CD14-positive monocyte (primary cell): ENCODE results near the gene SLC38A3. TPM values are rescaled to one million over a fixed set of nuclear protein-coding genes. Genes with fewer than 3 reads are reported as not detected.

Experiments used
- DNase-seq, 3 donors: peaks; one replicate each; pipeline ENCODE4 v3.0.0-alpha.2; 2011 to 2022
- H2AFZ ChIP-seq: 2 replicates; pipeline ENCODE4 v1.6.0; 2012; ENCODE audit warnings: mild to moderate bottlenecking, low read depth, low read length, inconsistent platforms; ENCODE audit not compliant: insufficient read depth, poor library complexity, severe bottlenecking
- H3K27ac ChIP-seq, 2 donors: 1 replicate in 1 of 2; 2 replicates in 1 of 2; pipeline ENCODE4 v1.5.1; 2012 to 2013; ENCODE audit warnings: low read length in 2 of 2, control low read depth in 1 of 2, inconsistent platforms in 1 of 2, low read depth in 1 of 2, mild to moderate bottlenecking in 1 of 2
- H3K27me3 ChIP-seq, 2 donors: one replicate each; pipeline versions ENCODE4 v1.6.0 to v1.6.1; 2011 to 2013; ENCODE audit warnings: low read length in 2 of 2; ENCODE audit not compliant: control insufficient read depth in 2 of 2, insufficient read depth in 2 of 2
- H3K36me3 ChIP-seq, 2 donors: replicated peaks in 1 of 2; 1 replicate in 1 of 2; 2 replicates in 1 of 2; pipeline versions ENCODE4 v1.5.1 to v1.6.1; 2012 to 2013; ENCODE audit warnings: low read length in 2 of 2, control low read depth in 1 of 2, inconsistent platforms in 1 of 2, mild to moderate bottlenecking in 1 of 2; ENCODE audit not compliant: insufficient read depth in 2 of 2, control insufficient read depth in 1 of 2
- H3K4me1 ChIP-seq, 2 donors: 1 replicate in 1 of 2; 2 replicates in 1 of 2; pipeline versions ENCODE4 v1.5.1 to v1.6.1; 2012 to 2013; ENCODE audit warnings: low read length in 2 of 2, control low read depth in 1 of 2, inconsistent platforms in 1 of 2, mild to moderate bottlenecking in 1 of 2, moderate library complexity in 1 of 2; ENCODE audit not compliant: insufficient read depth in 2 of 2, control insufficient read depth in 1 of 2
- H3K4me2 ChIP-seq: replicated peaks from 2 replicates; pipeline ENCODE3; 2012; ENCODE audit warnings: low read length, moderate library complexity, mild to moderate bottlenecking; ENCODE audit not compliant: poor library complexity, severe bottlenecking; ENCODE audit errors: extremely low read depth
- H3K4me3 ChIP-seq, 3 experiments: fragments of 200-600 bp in 1 of 3; sonication (generic) in 1 of 3; replicated peaks in 1 of 3; 1 replicate in 2 of 3; 2 replicates in 1 of 3; pipeline ENCODE4 v1.5.1; 2011 to 2013; ENCODE audit warnings: low read length in 3 of 3, mild to moderate bottlenecking in 3 of 3, control low read depth in 2 of 3, low read depth in 2 of 3, inconsistent platforms in 1 of 3, moderate library complexity in 1 of 3
- H3K79me2 ChIP-seq: 2 replicates; pipeline ENCODE4 v1.6.0; 2012; ENCODE audit warnings: mild to moderate bottlenecking, control low read depth, inconsistent platforms, low read length, moderate library complexity; ENCODE audit not compliant: insufficient read depth
- H3K9ac ChIP-seq: 2 replicates; pipeline ENCODE4 v1.6.0; 2017; ENCODE audit warnings: low read length, mild to moderate bottlenecking; ENCODE audit not compliant: insufficient read depth, poor library complexity, severe bottlenecking
- H3K9me3 ChIP-seq, 2 donors: replicated peaks in 1 of 2; 1 replicate in 1 of 2; 2 replicates in 1 of 2; pipeline versions ENCODE4 v1.5.1 to v1.6.1; 2012 to 2013; ENCODE audit warnings: low read length in 2 of 2, control low read depth in 1 of 2; ENCODE audit not compliant: control insufficient read depth in 1 of 2, insufficient read depth in 1 of 2
- H4K20me1 ChIP-seq: 2 replicates; pipeline ENCODE4 v1.6.0; 2012; ENCODE audit warnings: mild to moderate bottlenecking, low read length, control low read depth, moderate library complexity; ENCODE audit not compliant: insufficient read depth
- H3K27ac Mint-ChIP-seq, 7 donors: one replicate each; pipeline ENCODE4 v1.8.0; 2020; ENCODE audit warnings: mild to moderate bottlenecking in 7 of 7, mixed read lengths in 7 of 7, moderate library complexity in 6 of 7, inconsistent platforms in 2 of 7
- H3K27me3 Mint-ChIP-seq, 3 donors: one replicate each; pipeline ENCODE4 v1.8.0; 2021 to 2022; ENCODE audit warnings: low read depth in 3 of 3, mild to moderate bottlenecking in 3 of 3, mixed read lengths in 3 of 3, moderate library complexity in 3 of 3, inconsistent platforms in 1 of 3
- H3K36me3 Mint-ChIP-seq, 2 donors: one replicate each; pipeline ENCODE4 v1.8.0; 2020; ENCODE audit warnings: mixed read lengths in 2 of 2, inconsistent platforms in 1 of 2, mild to moderate bottlenecking in 1 of 2
- H3K4me1 Mint-ChIP-seq: one replicate; pipeline ENCODE4 v1.8.0; 2020; ENCODE audit warnings: mild to moderate bottlenecking, mixed read lengths
- H3K4me3 Mint-ChIP-seq, 2 donors: one replicate each; pipeline ENCODE4 v1.8.0; 2020; ENCODE audit warnings: mild to moderate bottlenecking in 2 of 2, mixed read lengths in 2 of 2, moderate library complexity in 1 of 2
- H3K9me3 Mint-ChIP-seq, 7 donors: one replicate each; pipeline ENCODE4 v1.8.0; 2020 to 2022; ENCODE audit warnings: mixed read lengths in 7 of 7, mild to moderate bottlenecking in 6 of 7, moderate library complexity in 6 of 7, inconsistent platforms in 2 of 7
- WGBS: methylation state at CpG from one replicate; pipeline ENCODE4 v1.1.5; 2013; ENCODE audit warnings: missing lambda C conversion rate; ENCODE audit not compliant: insufficient coverage; 5-methylcytosine and 5-hydroxymethylcytosine counted together
- intact Hi-C, 2 donors: fragments of 100-400 bp; cut with micrococcal nuclease; formaldehyde crosslinking; loops; one replicate each; pipeline versions ENCODE4 v1.15.0 to v1.15.1; 2023
- polyA plus RNA-seq, 3 donors: library from polyadenylated mRNA; depleted of rRNA in 1 of 3; unstranded in 2 of 3; stranded (reverse) in 1 of 3; fragments of 300-500 nt in 2 of 3; fragments of >200 nt in 1 of 3; fragmentation: Illumina TruSeq in 2 of 3; gene quantifications; 1 replicate in 2 of 3; 2 replicates in 1 of 3; pipeline ENCODE4 v1.2.3, GENCODE V29; 2012 to 2021
- TF ChIP-seq, protein P1 (sequence below): fragments of 200-600 bp; IDR thresholded peaks from one replicate; pipeline ENCODE4 v1.8.0; 2022; ENCODE audit warnings: antibody characterized with exemption, mild to moderate bottlenecking

SLC38A3 gene
- polyA plus RNA-seq, 3 donors: not detected

- H3K27ac Mint-ChIP-seq: no peak overlapping the region
Observed at GRCh38 chr3:50222169-50222528, 17.1 kb downstream of the SLC38A3 start.

GRCh38 chr3:50224639-50225038, 19.6 kb downstream of the SLC38A3 start:
- Histone ChIP-seq H3K27me3 (peaks cover 0 to 8% of the 10 kb centered on the region in 2 donors), H3K4me1 (peaks cover 36 to 37% of the 10 kb centered on the region in 2 donors), H3K79me2 (peaks cover 22% of the 10 kb centered on the region), H3K27ac (no peak overlapping the region), H3K9me3 (no peaks in the 10 kb centered on the region), H3K4me2 (no peak overlapping the region), H3K9ac (no peak overlapping the region), H3K4me3 (no peak overlapping the region), H4K20me1 (no peaks in the 10 kb centered on the region), H3K36me3 (no peaks in the 10 kb centered on the region), H2AFZ (no peak overlapping the region)
- TF ChIP-seq, protein P1, sequence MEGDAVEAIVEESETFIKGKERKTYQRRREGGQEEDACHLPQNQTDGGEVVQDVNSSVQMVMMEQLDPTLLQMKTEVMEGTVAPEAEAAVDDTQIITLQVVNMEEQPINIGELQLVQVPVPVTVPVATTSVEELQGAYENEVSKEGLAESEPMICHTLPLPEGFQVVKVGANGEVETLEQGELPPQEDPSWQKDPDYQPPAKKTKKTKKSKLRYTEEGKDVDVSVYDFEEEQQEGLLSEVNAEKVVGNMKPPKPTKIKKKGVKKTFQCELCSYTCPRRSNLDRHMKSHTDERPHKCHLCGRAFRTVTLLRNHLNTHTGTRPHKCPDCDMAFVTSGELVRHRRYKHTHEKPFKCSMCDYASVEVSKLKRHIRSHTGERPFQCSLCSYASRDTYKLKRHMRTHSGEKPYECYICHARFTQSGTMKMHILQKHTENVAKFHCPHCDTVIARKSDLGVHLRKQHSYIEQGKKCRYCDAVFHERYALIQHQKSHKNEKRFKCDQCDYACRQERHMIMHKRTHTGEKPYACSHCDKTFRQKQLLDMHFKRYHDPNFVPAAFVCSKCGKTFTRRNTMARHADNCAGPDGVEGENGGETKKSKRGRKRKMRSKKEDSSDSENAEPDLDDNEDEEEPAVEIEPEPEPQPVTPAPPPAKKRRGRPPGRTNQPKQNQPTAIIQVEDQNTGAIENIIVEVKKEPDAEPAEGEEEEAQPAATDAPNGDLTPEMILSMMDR: no peak
- DNase-seq: no peak
- WGBS: 92% methylated on average over 5 of the region's 5 CpGs
- Mint-ChIP-seq H3K27me3 (peaks cover 19 to 27% (median 23%) of the 10 kb centered on the region in 3 donors), H3K4me1 (peaks cover 35% of the 10 kb centered on the region), H3K4me3 (peak overlapping the region in 1 of 2 donors; percentile 32), H3K27ac (peak overlapping the region in 1 of 7 donors; percentile 42), H3K36me3 (no peaks in the 10 kb centered on the region), H3K9me3 (peaks cover 0 to 2% (median 0%) of the 10 kb centered on the region in 7 donors)
- intact Hi-C loops: loop anchor here in 1 of 2 donors (5.0 to 10.0 kb wide), 2 partner anchors 102 to 1180 kb away; no protein-coding TSS in a partner anchor

More at GRCh38 chr3:50222169-50222528, 17.1 kb downstream of the SLC38A3 start:
- Histone ChIP-seq H2AFZ (no peak overlapping the region), H4K20me1 (no peaks in the 10 kb centered on the region), H3K27ac (no peak overlapping the region), H3K27me3 (peaks cover 0 to 8% of the 10 kb centered on the region in 2 donors), H3K36me3 (no peaks in the 10 kb centered on the region), H3K4me1 (peaks cover 13 to 14% of the 10 kb centered on the region in 2 donors), H3K9ac (no peak overlapping the region), H3K4me3 (no peak overlapping the region), H3K9me3 (no peaks in the 10 kb centered on the region), H3K79me2 (no peaks in the 10 kb centered on the region), H3K4me2 (no peak overlapping the region)
- Mint-ChIP-seq H3K36me3 (no peaks in the 10 kb centered on the region), H3K4me3 (no peak overlapping the region), H3K4me1 (peaks cover 14% of the 10 kb centered on the region), H3K9me3 (peaks cover 0 to 2% (median 0%) of the 10 kb centered on the region in 7 donors), H3K27me3 (peaks cover 17 to 30% (median 29%) of the 10 kb centered on the region in 3 donors)
- no CpG with 5 or more reads among the region's 1 CpG for WGBS
- no peak for DNase-seq
- intact Hi-C loops: loop anchor here in 1 of 2 donors (5.0 to 10.0 kb wide), 2 partner anchors 100 to 1177 kb away; no protein-coding TSS in a partner anchor
- TF ChIP-seq, protein P1: no peak
